ENCODE results near the gene GLIPR2.
A peak's percentile ranks its signal among the peaks of the same experiment; 100 is the strongest.

GLIPR2 gene

DNA sequence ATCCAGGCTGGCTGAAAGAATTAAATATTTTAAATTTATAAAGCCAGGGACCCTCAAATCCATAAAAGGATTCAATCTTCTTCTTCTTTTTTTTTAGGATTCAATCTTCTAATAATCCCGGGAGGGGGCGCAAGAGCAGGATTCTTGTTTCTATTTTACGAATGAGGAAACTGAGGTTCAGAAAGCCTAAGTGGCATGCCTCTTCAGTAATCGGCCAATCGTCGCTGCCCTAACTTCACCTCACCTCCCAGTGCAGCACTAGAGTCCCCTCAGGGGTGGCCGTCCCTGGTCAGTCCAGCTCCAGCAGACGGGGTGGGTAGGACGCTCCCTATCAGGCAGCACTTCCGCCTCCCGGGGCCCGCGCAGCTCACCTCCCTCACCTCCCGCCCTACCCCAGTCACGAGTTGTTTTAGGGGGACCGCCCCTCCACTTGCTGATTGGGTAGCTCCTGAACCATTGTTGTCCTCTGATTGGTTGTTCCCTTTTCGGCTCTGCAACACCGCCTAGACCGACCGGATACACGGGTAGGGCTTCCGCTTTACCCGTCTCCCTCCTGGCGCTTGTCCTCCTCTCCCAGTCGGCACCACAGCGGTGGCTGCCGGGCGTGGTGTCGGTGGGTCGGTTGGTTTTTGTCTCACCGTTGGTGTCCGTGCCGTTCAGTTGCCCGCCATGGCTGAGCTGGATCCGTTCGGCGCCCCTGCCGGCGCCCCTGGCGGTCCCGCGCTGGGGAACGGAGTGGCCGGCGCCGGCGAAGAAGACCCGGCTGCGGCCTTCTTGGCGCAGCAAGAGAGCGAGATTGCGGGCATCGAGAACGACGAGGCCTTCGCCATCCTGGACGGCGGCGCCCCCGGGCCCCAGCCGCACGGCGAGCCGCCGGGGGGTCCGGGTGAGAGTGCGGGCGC lies 54.1 kb downstream of the GLIPR2 start, which contains the start of gene CLTA:
Gene CLTA, plus strand, starts transcription at position 534 of the 902 bp plus-strand sequence. Its CDS starts 136 bp downstream, at position 670.
- Histone ChIP-seq H3K27me3 (ENCODE audit: control insufficient read depth in 1 of 2, insufficient read depth in 2 of 2, low read length in 2 of 2) (no peaks in the 10 kb centered on the region), H3K27ac (ENCODE audit: low read depth, low read length) (peak within 1 kb of the TSS; percentile 86), H3K4me1 (ENCODE audit: control insufficient read depth in 1 of 2, insufficient read depth in 2 of 2, low read length in 2 of 2) (peaks cover 33 to 34% of the 10 kb centered on the region in 2 donors), H3K9me3 (ENCODE audit: control insufficient read depth in 1 of 2, low read length in 2 of 2) (no peaks in the 10 kb centered on the region), H3K9ac (ENCODE audit: low read depth in 1 of 2, low read length in 2 of 2) (peak within 1 kb of the TSS; percentile 84 to 90), H3K36me3 (ENCODE audit: control insufficient read depth in 1 of 2, insufficient read depth in 2 of 2, low read length in 2 of 2) (no peaks in the 10 kb centered on the region), H3K4me3 (ENCODE audit: low read depth in 1 of 2, low read length in 2 of 2) (peak within 1 kb of the TSS; percentile 90 to 93)

DNA sequence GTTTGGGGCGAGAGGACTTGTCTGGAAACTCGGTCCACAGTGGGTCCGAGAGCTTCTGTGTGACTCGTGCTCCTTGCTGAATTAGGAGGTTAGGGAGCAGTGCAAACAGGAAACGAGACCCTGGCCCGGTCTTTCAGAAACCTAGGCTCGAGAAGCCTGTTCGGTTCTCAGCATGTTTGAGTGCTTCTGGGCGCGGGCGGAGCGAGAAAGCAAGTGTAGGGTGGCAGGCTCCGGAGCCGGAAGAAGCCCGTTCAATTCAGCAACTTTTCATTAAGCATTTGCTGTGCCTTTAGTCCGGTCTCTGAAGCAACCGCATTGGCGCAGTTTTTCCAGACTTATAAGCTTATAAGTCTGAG lies 54.7 kb downstream of the GLIPR2 start:
- H3K4me3 ChIP-seq (ENCODE audit: low read depth in 1 of 2, low read length in 2 of 2): peak overlapping the region; percentile 90 to 93
- no peaks in the 10 kb centered on the region for H3K9me3 ChIP-seq (ENCODE audit: control insufficient read depth in 1 of 2, low read length in 2 of 2)
- H3K27ac ChIP-seq (ENCODE audit: low read depth, low read length): peak overlapping the region; percentile 72
- H3K4me1 ChIP-seq (ENCODE audit: control insufficient read depth in 1 of 2, insufficient read depth in 2 of 2, low read length in 2 of 2): peaks cover 33 to 34% of the 10 kb centered on the region in 2 donors
- H3K27me3 ChIP-seq (ENCODE audit: control insufficient read depth in 1 of 2, insufficient read depth in 2 of 2, low read length in 2 of 2): no peaks in the 10 kb centered on the region
- no peaks in the 10 kb centered on the region for H3K36me3 ChIP-seq (ENCODE audit: control insufficient read depth in 1 of 2, insufficient read depth in 2 of 2, low read length in 2 of 2)
- peak overlapping the region; percentile 84 to 90 for H3K9ac ChIP-seq (ENCODE audit: low read depth in 1 of 2, low read length in 2 of 2)

GRCh38 chr9:36191686-36192085 lies 55.2 kb downstream of the GLIPR2 start:
- H3K27ac ChIP-seq (ENCODE audit: low read depth, low read length): no peak overlapping the region
- peak overlapping the region; percentile 84 to 90 for H3K9ac ChIP-seq (ENCODE audit: low read depth in 1 of 2, low read length in 2 of 2)
- H3K27me3 ChIP-seq (ENCODE audit: control insufficient read depth in 1 of 2, insufficient read depth in 2 of 2, low read length in 2 of 2): no peaks in the 10 kb centered on the region
- peak overlapping the region; percentile 90 to 93 for H3K4me3 ChIP-seq (ENCODE audit: low read depth in 1 of 2, low read length in 2 of 2)
- no peaks in the 10 kb centered on the region for H3K9me3 ChIP-seq (ENCODE audit: control insufficient read depth in 1 of 2, low read length in 2 of 2)
- H3K4me1 ChIP-seq (ENCODE audit: control insufficient read depth in 1 of 2, insufficient read depth in 2 of 2, low read length in 2 of 2): peaks cover 33 to 34% of the 10 kb centered on the region in 2 donors
- no peaks in the 10 kb centered on the region for H3K36me3 ChIP-seq (ENCODE audit: control insufficient read depth in 1 of 2, insufficient read depth in 2 of 2, low read length in 2 of 2)

DNA sequence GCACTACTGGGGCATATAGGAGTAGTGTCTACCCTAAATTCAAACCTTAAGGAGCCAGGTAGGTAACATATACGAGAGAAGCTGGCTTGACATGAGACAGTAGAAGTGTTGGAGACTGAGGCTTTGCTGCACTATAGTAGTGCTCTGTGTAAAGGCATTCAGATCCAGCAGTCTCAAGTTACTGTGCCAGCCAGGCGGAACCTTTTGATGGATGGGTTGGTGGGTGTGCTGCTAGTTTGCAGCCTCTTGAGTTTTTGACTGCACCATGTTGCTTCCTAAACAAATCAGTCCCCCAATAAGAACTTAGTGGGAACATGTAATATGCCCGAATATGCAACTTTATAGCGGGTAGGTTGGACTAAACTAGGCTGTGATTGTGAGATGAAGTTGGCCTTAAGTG lies 55.7 kb downstream of the GLIPR2 start:
- Histone ChIP-seq H3K27ac (ENCODE audit: low read depth, low read length) (no peak overlapping the region), H3K36me3 (ENCODE audit: control insufficient read depth in 1 of 2, insufficient read depth in 2 of 2, low read length in 2 of 2) (no peaks in the 10 kb centered on the region), H3K27me3 (ENCODE audit: control insufficient read depth in 1 of 2, insufficient read depth in 2 of 2, low read length in 2 of 2) (no peaks in the 10 kb centered on the region), H3K4me1 (ENCODE audit: control insufficient read depth in 1 of 2, insufficient read depth in 2 of 2, low read length in 2 of 2) (peaks cover 33 to 34% of the 10 kb centered on the region in 2 donors), H3K4me3 (ENCODE audit: low read depth in 1 of 2, low read length in 2 of 2) (peak overlapping the region; percentile 90 to 93), H3K9ac (ENCODE audit: low read depth in 1 of 2, low read length in 2 of 2) (peak overlapping the region; percentile 84 to 90), H3K9me3 (ENCODE audit: control insufficient read depth in 1 of 2, low read length in 2 of 2) (no peaks in the 10 kb centered on the region)

DNA sequence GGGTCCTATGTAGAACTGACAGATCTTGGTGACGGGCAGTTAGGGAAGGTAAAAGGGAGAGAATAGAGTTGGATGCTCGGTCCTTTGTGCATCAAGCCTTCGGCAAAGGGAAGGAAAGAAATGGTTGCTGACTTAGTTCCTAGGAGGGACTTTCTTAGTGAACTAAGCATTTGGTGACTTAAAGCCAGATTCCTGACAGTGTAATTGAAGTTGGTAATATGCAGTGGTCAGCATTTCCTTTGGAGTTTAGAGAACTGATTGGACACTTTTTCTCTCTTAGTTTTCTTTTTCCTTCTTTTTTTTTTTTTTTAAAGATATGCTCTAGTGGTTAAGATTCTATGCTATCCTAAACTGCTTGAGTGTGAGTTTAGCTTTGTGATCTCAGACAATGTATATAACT lies 56.5 kb downstream of the GLIPR2 start:
- Histone ChIP-seq H3K9me3 (ENCODE audit: control insufficient read depth in 1 of 2, low read length in 2 of 2) (no peaks in the 10 kb centered on the region), H3K27me3 (ENCODE audit: control insufficient read depth in 1 of 2, insufficient read depth in 2 of 2, low read length in 2 of 2) (no peaks in the 10 kb centered on the region), H3K36me3 (ENCODE audit: control insufficient read depth in 1 of 2, insufficient read depth in 2 of 2, low read length in 2 of 2) (no peaks in the 10 kb centered on the region), H3K4me3 (ENCODE audit: low read depth in 1 of 2, low read length in 2 of 2) (peak overlapping the region; percentile 90 to 93), H3K4me1 (ENCODE audit: control insufficient read depth in 1 of 2, insufficient read depth in 2 of 2, low read length in 2 of 2) (peaks cover 33 to 34% of the 10 kb centered on the region in 2 donors), H3K27ac (ENCODE audit: low read depth, low read length) (no peak overlapping the region), H3K9ac (ENCODE audit: low read depth in 1 of 2, low read length in 2 of 2) (peak overlapping the region; percentile 30 to 45)

GRCh38 chr9:36194326-36195000 lies 57.9 kb downstream of the GLIPR2 start:
- Histone ChIP-seq H3K27ac (ENCODE audit: low read depth, low read length) (no peak overlapping the region), H3K9ac (ENCODE audit: low read depth in 1 of 2, low read length in 2 of 2) (no peak overlapping the region), H3K36me3 (ENCODE audit: control insufficient read depth in 1 of 2, insufficient read depth in 2 of 2, low read length in 2 of 2) (peaks cover 4 to 7% of the 10 kb centered on the region in 2 donors), H3K27me3 (ENCODE audit: control insufficient read depth in 1 of 2, insufficient read depth in 2 of 2, low read length in 2 of 2) (no peaks in the 10 kb centered on the region), H3K4me1 (ENCODE audit: control insufficient read depth in 1 of 2, insufficient read depth in 2 of 2, low read length in 2 of 2) (peaks cover 33 to 34% of the 10 kb centered on the region in 2 donors), H3K4me3 (ENCODE audit: low read depth in 1 of 2, low read length in 2 of 2) (no peak overlapping the region), H3K9me3 (ENCODE audit: control insufficient read depth in 1 of 2, low read length in 2 of 2) (no peaks in the 10 kb centered on the region)

DNA sequence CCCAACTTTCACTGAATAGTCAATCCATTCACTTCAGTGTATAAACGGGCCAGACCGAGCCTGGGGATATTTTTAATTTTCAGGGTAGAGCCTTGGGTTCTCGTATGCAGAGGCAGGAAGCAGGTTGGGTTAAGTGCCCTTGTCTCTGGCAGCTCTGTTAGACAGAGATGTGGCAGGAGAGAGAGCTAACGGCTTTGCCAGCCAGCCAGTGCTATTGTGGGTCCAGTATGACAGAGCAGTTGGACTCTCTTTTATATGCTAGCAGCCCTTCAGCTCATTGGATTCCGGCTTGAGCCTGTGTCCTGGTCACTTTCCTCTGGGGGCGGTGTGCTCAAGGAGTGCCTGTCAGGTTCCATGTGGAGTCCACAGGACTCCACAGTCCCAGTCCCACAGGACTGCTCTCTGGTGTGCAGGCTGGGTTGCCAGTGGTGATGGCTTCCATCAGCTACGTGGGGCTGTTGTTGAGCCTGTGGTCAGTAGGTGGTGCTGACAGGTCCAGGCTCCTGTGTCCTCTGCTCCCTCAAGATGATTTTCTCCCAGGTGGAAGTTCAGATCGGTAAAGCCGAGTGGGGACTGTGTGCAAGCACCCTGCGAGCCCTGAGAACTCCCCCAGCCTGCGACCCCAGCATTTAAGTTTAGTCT lies 68.5 kb downstream of the GLIPR2 start:
- Histone ChIP-seq H3K9ac (ENCODE audit: low read depth in 1 of 2, low read length in 2 of 2) (no peak overlapping the region), H3K9me3 (ENCODE audit: control insufficient read depth in 1 of 2, low read length in 2 of 2) (no peaks in the 10 kb centered on the region), H3K4me3 (ENCODE audit: low read depth in 1 of 2, low read length in 2 of 2) (no peak overlapping the region), H3K4me1 (ENCODE audit: control insufficient read depth in 1 of 2, insufficient read depth in 2 of 2, low read length in 2 of 2) (peaks cover 0 to 3% of the 10 kb centered on the region in 2 donors), H3K36me3 (ENCODE audit: control insufficient read depth in 1 of 2, insufficient read depth in 2 of 2, low read length in 2 of 2) (peaks cover 71 to 98% of the 10 kb centered on the region in 2 donors), H3K27me3 (ENCODE audit: control insufficient read depth in 1 of 2, insufficient read depth in 2 of 2, low read length in 2 of 2) (no peaks in the 10 kb centered on the region), H3K27ac (ENCODE audit: low read depth, low read length) (no peak overlapping the region)

DNA sequence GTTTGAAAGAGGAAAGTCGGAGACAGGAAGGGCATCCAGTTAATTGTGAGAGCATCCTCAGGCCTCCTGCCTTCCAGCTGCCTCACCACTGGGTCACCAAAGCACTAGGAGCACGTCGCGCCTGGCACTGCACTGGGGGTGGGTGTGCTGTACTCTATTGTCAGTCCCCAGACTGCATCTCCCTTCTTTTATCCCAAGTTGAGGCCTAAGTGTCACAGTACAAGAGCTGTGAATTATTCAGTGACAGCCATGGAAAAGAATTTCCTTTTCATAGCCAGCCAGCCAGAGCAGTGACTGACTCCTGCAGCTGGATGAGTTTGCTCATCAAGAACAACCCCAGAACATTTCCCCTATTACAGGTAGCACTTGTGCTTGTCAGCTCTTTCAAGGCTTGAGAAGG lies 70.5 kb downstream of the GLIPR2 start:
- no peak overlapping the region for H3K4me3 ChIP-seq (ENCODE audit: low read depth in 1 of 2, low read length in 2 of 2)
- peaks cover 0 to 3% of the 10 kb centered on the region in 2 donors for H3K4me1 ChIP-seq (ENCODE audit: control insufficient read depth in 1 of 2, insufficient read depth in 2 of 2, low read length in 2 of 2)
- H3K9ac ChIP-seq (ENCODE audit: low read depth in 1 of 2, low read length in 2 of 2): no peak overlapping the region
- H3K27ac ChIP-seq (ENCODE audit: low read depth, low read length): no peak overlapping the region
- H3K9me3 ChIP-seq (ENCODE audit: control insufficient read depth in 1 of 2, low read length in 2 of 2): no peaks in the 10 kb centered on the region
- H3K27me3 ChIP-seq (ENCODE audit: control insufficient read depth in 1 of 2, insufficient read depth in 2 of 2, low read length in 2 of 2): no peaks in the 10 kb centered on the region
- peaks cover 70 to 99% of the 10 kb centered on the region in 2 donors for H3K36me3 ChIP-seq (ENCODE audit: control insufficient read depth in 1 of 2, insufficient read depth in 2 of 2, low read length in 2 of 2)

DNA sequence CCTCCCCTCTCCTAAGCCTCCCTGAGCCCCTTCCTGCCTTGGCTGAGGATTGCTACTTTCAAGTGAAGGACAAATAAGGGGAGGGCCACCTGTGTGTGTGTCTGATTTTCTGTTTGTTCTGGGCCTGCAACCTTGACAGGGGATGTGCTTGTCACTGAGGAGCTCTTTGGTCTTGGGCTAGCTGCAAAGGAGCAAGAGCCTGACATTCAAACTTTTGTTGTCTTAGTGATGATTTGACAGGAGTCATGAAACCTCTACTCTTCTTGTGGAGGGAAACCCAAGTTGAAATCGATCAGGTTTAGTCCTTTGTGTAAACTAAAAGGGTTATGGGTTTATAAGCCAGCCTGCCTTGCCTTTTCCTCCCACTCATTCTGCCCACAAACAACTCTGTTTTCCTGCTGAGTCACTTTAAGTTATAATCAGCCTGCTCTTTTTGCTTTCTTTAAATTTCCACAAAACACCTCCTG lies 71.0 kb downstream of the GLIPR2 start:
- H3K9ac ChIP-seq (ENCODE audit: low read depth in 1 of 2, low read length in 2 of 2): no peak overlapping the region
- peaks cover 71 to 99% of the 10 kb centered on the region in 2 donors for H3K36me3 ChIP-seq (ENCODE audit: control insufficient read depth in 1 of 2, insufficient read depth in 2 of 2, low read length in 2 of 2)
- H3K27me3 ChIP-seq (ENCODE audit: control insufficient read depth in 1 of 2, insufficient read depth in 2 of 2, low read length in 2 of 2): no peaks in the 10 kb centered on the region
- H3K27ac ChIP-seq (ENCODE audit: low read depth, low read length): no peak overlapping the region
- no peak overlapping the region for H3K4me3 ChIP-seq (ENCODE audit: low read depth in 1 of 2, low read length in 2 of 2)
- H3K9me3 ChIP-seq (ENCODE audit: control insufficient read depth in 1 of 2, low read length in 2 of 2): no peaks in the 10 kb centered on the region
- H3K4me1 ChIP-seq (ENCODE audit: control insufficient read depth in 1 of 2, insufficient read depth in 2 of 2, low read length in 2 of 2): peaks cover 0 to 3% of the 10 kb centered on the region in 2 donors

Data from duodenal mucosa (tissue), 2 donors.